Measurements from ENCODE around the gene SHC3. TPM values are rescaled to one million over a fixed set of nuclear protein-coding genes. Genes with fewer than 3 reads are reported as not detected.

SHC3 gene
- total RNA-seq, 1 experiment from 2014 or later = 1.7 TPM

DNA sequence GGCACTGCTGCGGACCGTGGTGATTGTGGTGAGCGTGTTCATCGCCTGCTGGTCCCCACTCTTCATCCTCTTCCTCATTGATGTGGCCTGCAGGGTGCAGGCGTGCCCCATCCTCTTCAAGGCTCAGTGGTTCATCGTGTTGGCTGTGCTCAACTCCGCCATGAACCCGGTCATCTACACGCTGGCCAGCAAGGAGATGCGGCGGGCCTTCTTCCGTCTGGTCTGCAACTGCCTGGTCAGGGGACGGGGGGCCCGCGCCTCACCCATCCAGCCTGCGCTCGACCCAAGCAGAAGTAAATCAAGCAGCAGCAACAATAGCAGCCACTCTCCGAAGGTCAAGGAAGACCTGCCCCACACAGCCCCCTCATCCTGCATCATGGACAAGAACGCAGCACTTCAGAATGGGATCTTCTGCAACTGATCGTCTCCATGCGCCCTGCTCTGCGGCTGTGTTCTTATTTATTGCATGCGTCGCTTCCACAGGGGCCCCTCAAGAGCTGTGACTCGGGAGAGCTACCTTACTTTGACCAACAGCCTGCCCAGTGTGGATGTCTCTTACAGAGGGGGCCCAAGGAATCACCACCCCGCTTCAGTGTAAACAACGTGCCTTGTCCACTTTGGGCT lies 176.6 kb downstream of the SHC3 start:
- DNase-seq (ENCODE audit: low read depth) = no peak

DNA sequence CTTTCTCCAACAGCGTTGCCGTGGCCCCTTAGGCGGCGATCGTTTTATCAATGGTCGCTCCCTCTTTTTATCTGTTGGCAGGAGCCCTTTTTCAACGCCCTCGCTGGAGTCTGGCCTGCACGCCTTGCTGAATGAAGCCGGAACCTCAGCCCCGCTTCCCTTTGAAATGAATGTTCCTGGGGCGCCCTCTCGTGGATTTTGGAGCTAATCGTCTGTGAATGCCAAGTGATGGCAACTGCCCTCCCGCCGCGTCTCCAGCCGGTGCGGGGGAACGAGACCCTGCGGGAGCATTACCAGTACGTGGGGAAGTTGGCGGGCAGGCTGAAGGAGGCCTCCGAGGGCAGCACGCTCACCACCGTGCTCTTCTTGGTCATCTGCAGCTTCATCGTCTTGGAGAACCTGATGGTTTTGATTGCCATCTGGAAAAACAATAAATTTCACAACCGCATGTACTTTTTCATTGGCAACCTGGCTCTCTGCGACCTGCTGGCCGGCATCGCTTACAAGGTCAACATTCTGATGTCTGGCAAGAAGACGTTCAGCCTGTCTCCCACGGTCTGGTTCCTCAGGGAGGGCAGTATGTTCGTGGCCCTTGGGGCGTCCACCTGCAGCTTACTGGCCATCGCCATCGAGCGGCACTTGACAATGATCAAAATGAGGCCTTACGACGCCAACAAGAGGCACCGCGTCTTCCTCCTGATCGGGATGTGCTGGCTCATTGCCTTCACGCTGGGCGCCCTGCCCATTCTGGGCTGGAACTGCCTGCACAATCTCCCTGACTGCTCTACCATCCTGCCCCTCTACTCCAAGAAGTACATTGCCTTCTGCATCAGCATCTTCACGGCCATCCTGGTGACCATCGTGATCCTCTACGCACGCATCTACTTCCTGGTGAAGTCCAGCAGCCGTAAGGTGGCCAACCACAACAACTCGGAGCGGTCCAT lies 177.4 kb downstream of the SHC3 start:
- peak; percentile 72 for DNase-seq (ENCODE audit: low read depth)

DNA sequence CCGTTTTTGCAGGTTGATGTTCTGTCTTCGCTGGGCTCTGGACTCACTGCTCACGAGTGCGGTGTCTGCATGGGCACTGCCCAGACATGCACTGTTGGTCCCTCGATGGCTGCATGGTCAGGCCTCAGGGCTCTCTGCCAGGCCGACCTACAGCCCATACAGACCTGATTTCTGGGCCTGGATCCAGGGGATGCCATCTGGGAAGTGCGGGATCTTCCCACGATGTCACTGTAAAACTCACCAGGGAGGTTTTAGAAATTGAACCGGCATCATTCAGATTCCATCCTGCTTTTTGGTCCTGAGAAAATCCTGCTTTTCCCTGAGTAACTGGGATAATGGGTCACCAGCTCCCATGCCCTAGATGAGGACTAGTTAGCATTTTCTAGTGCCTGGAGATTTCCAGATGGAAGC lies 178.2 kb downstream of the SHC3 start:
- DNase-seq (ENCODE audit: low read depth) = no peak

DNA sequence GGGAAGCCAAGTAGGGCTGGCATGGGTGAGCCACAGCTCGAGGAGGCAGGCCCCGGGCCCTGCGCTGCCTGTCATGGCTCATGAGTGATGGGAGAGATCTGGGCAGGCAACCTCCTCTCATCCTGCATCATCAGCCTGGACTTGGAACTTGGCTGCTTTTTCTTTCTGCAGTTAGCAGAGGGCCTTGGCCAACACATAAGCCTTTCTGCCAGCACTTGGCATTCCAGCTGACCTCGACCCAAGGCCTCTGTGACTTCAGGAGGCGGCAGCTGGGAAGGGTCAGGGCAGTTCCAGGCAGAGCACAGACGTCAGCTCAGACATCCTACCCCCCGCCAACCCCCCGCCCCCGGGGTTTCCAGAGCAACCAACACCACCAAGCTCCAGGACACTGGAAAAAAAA lies 179.7 kb downstream of the SHC3 start:
- peak; percentile 48 for DNase-seq (ENCODE audit: low read depth)

DNA sequence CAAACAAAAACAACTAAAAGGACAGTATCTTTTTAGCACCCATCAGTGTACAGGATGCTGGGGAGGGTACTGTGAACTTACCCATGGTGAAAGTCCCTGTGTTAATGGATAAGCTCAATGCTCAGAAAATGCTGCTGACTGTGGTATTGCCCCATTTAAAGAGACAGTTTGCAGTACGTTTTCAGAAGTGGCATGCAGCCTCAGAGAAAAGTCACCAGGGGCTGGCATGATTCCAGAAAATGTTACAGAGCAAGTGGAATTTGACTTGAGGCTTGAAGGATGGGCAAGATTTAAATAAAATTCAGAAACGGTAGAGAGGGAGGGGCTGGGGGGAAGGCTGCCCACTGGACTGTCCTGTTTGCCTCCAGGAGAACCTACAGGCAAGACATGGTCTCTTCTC lies 180.1 kb downstream of the SHC3 start:
- no peak for DNase-seq (ENCODE audit: low read depth)

DNA sequence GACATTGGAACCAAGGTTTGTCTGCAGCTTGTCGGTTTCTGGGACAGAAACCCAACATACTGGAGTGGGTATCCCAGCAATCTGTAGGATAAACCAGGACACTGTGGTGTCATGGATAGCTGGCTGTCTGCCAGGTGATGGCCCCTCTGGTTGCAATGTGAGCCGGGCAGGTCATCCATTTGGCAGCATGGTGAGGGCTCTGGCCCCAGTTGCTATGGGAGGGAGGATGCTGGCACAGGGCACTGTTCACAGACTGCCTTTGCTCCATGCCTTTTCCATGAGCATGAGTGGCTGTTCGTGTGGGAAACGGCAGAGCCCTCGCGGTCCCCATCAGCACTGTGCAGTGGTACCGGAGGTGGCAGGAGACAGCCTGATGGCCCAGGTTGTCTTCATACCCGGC lies 181.0 kb downstream of the SHC3 start:
- DNase-seq (ENCODE audit: low read depth) = no peak

DNA sequence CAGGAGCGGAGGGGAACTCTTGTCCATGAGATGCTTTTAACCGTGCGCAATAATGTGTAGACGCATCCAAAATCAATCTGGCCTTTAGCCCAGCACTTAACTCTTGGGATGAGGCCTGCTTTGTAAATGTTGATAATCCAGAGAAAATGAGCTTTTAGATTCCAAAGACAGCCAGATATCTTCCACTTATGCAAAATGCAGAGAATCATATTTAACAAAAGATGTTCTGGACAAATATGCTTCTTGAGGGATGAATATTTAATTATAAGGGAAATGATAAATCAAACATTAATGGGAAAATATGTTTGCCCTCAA lies 181.7 kb downstream of the SHC3 start:
- DNase-seq (ENCODE audit: low read depth) = no peak

DNA sequence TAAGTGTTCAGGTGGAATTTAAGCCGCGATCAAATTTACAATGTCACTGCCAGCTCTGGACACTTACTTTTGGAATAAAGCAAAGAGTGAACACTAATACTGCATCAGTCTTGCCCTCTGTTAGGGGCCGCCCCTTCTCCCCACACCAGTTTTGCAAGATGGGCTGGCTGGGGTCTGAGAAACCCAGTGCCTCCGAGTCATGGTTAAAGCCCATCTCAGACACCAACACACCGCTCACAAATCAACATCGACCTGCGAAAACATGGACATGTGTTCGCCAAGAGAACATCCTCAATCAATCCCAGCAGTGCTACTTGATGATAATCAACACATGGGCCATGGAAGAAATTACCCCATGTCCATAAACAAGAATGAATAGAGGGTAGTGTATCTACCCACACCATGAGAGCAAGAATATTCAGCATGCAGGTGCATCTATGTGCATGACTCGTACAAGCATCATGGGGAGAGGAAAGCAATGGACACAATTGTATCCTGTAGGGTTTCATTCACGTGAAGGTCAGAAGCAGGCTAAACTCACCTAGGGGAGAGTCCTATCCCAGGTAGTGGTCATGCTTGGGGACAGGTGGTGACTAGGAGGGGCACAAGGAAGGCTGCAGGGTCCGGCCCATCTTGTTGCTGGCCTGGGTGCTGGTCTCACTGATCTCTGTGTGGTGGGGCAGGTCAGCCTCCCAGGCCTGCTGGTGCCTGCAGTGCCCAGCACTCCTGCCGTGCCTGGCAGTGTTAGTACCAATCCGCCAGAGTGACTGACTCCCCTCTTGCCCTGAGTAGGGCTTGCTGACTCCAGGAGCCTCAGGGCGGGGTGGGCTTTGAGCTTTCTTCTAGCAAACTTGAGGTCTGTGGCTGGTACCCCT lies 182.3 kb downstream of the SHC3 start:
- no peak for DNase-seq (ENCODE audit: low read depth)

DNA sequence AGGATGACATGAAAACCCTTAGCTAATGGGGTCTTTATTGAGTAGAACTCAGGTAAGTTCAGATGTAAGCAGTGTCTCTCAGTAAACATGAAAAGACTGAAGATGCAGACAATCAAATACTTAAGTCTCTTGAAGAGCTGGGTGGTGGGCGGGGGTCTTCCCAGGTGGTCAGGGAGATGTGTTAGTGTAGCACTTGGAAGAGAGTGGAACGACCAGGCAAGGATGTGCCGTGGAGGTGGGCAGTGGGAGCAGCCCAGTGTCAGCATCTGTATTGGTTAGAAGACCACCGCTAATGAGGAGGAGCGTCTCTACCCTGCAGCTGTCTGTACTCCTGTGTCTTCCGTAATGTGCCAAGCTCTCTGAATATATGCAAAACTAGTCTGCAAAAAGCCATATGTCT lies 183.0 kb downstream of the SHC3 start:
- no peak for DNase-seq (ENCODE audit: low read depth)

DNA sequence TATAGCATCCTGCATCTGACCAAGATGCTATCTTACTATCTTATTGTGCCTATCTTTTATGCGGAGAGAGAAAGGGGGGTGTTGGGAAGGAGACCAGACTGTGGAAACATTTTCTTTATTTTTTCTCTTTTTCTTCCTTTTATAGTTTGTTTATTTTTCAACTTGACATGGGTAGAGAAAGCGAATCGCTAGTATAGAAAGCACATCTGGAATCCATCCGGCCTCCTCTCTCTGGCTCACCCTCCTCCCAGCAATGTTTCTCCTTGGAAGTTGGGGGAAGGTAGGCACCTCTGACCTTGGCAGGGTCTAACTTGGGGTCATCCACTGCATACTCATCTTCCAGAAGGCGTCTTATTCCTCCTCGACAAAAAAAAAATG lies 183.4 kb downstream of the SHC3 start:
- DNase-seq (ENCODE audit: low read depth) = no peak

DNA sequence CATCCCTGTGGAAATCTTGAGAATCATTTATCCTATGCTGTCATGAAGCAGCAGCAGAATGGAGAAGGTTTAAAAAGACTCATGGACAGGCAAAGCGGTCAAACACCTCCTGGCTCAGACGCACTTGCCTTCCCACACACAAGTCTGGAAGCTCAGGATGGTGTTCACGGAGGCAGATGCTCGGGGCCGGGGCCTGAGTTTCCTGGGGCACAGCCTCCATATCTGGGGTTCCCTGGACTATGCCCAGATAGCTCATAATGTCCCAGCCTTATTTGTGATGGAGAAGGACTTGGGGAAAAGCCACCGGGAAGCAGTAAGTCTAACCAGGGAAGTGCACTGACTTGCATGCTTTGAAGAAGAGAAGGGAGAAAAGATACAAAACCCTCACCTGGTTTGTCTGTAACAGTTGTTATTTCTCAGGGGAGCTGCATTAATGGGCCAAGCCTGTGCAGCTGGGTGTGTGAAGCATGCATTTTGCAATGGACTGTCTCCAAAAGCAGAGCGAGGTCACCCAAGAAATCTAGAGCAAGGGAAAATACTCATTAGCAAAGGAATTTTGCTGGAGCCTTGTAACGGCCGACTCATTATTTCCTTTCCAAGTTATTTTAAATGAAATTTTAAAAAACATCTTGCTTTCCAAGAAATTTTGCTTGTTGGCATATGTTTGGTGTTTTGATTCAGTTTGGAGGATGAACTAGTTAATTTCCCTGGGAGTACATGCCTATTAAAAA lies 184.0 kb downstream of the SHC3 start:
- DNase-seq (ENCODE audit: low read depth) = no peak

DNA sequence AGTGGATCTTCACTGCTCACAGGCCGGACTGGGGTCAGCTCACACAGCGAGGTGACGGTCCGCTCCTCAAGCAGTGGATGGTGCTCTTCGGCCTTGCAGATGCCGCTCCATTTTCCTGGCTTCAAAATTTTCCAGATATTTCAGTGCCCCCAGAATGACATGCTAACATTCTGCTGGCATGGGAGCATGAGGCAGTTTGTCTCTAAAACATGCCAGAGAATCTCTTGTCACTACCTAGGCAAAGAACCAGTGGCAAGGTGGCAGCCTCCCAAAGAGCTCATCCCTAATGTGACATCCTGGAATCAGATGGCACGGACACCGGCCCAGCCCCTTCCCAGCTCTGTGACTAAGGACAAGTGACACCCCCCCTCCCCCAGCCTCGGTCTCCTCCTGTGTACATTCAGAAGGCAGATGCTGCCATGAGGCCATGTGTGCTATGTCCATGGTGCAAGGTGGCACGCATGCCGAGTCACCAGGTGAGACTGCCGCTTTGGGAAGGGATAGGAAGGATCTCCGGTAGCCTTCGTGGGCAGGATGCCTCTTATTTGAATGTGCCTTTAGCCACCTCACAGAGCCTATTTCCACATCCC lies 184.7 kb downstream of the SHC3 start:
- no peak for DNase-seq (ENCODE audit: low read depth)

DNA sequence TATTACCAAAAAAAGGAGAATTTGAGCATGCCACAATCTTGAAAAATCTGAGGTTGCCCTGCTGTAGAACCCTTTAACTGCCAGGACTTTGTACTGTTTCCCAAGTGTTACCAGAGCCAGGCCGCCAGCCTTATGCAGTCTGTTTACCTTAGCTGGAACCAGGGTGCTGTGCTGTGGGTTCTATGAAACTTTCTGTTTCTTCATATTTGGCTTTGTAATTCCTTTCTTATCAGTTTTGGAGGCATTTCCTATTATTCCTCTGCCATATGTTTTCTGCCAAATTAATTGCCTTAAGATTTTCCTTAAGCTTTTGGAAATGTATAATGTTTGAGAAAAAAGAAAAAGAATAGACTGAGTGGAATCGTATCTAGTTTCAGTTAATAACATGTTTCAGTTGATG lies 185.3 kb downstream of the SHC3 start:
- DNase-seq (ENCODE audit: low read depth) = no peak

DNA sequence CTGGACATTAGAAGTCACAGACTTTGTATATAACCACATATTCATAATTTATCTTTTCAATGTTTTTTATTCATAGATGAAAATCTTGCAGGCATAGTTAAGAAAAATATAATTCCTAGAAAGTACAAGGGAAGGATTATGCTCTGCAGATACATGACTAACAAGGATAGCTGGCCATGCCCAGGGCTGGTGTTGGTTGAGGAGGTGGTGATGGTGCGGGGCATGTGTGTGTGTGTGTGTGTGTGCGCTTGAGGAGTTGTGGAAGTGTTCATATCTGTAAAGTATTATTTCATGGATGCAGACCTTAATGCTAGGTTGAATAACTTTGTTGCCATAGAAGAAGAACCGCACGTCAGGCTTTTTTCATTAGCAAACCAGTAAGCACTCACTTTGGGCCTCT lies 186.1 kb downstream of the SHC3 start:
- no peak for DNase-seq (ENCODE audit: low read depth)

DNA sequence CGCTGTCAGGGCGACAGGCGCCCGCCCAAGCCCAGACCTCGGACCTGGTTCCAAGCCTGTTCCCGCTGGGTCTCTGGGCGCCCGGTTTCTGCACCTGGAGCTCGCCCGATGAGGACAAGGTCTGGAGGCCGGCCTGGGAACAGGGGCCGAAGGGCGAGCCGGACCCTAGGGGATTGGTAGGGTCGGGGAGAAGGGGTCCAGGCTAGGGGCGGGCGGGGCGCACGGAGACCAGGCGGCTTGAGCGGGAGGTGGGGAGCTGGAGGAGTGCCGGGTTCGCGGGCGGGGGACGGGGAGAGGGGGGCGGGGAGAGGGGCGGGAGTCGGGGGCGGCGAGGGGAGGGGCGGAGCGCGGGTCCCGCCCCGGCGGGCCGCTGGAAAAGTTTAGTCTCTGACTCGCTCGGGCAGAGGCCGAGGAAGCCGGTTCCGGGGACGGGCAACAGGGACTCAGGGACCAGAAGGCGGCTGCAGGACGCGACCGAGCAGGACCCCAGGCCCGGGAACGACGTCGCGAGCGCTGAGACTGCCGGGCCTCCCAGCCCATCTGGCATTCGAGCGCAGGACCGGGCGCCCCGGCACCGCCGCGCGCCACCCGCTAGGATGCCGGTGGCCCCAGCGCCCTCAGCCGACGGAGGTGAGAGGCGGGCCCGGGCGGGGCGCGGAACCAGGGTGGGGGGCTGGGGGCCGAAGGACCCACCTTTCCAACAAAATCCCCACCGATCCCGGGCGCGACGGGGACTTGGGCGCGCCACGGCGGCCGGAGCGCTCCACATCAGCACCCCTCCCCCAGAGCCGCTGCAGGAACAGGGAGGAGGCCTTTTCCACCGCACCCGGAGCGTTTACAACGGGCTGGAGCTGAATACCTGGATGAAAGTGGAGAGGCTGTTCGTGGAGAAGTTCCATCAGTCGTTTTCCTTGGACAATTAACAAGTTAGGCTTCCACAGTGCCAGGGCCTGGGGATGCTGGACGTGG lies 187.3 kb downstream of the SHC3 start, which contains the start of gene S1PR3:
Gene S1PR3, plus strand, starts transcription at position 403 of the 969 bp plus-strand sequence. CDS start 9,733 bp downstream, outside the sequence.
- peak; percentile 51 for DNase-seq (ENCODE audit: low read depth)

DNA sequence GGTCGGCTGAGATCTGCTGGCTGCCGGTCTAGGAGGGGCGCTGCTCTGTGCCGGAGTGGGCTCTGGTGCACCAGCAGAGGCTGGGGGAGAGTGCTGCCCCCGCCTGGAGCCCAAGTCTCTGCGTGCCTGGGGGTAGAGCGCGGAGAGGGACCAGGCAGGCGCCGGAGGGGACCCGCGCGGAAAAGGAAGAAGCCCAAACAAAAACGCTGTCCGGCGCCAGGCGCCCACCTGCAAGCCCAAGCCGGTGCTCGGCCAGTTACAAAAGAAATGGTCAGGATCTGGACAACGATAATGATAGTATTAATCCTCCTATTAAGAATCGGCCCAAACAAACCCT lies 187.9 kb downstream of the SHC3 start:
- no peak for DNase-seq (ENCODE audit: low read depth)

DNA sequence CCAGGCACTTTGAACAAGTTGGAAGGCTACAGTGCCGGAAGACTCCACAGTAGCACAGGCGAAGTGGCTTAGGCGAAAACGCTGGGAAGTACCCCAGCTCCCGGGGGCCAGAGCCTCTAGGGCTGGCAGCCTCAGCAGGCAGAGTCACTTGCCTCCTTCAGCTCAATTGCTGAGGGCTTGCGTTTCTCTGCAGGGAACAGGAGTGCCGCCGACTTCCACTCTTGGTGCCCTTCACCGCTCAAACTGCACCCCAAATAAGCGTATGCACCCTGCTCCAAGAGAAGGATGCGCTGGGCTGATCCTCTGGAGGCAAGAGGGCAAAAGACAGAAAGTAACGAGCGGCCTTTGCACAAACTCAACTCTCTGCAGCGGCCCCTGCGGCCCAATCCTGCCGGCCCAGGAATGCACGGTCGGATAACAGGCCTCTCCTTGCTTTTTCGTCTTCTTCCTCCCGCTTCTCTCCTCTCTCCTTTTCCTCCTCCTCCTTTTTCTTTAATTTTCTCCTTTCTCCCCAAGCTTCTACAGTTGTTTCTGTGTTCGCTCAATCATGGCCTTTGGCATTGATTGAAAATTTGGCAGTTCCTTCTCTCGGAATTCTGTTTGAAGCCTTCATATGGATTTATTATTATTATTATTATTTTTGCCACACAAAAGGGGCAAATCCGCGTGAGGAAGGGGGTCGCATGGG lies 188.4 kb downstream of the SHC3 start:
- no peak for DNase-seq (ENCODE audit: low read depth)

DNA sequence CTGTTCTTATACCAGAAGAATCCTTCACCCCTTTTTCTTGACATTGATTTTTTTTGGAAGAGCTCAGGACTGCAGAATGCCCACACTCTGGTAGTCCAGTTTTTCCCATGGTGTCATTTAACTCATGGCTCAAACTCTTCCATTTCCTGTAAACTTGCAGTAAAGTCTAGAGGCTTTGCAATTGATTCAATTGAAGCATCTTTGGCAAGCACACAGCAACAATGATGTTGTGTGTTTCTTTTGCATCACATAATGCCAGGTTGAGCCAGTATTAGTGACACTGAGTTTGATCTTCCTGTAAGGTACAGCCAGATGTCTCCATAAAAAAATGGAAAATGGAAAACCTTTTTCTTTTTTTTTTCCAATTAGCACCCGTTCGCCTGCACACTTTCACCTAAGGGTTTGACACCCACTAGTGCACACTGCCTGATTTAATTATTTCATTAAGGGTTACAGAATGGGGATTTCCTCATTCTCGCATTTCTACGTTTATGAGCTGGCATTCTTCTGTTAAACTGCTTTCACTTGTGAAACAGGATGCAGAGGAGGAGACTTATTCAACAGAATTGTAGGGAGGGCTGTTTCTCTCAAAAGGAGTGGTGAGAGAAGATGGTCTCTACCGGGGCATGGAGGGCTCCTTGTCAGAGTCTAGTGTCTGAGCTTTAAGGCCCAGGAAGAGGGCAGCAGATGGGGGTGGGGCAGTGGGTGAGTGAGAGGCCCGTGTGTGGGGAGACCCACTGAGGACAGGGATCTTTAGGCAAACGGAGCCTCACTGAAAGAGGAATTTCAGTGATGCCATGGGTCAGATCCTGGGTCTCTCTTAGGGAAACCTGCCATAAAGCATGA lies 189.6 kb downstream of the SHC3 start:
- DNase-seq (ENCODE audit: low read depth) = peak; percentile 36

DNA sequence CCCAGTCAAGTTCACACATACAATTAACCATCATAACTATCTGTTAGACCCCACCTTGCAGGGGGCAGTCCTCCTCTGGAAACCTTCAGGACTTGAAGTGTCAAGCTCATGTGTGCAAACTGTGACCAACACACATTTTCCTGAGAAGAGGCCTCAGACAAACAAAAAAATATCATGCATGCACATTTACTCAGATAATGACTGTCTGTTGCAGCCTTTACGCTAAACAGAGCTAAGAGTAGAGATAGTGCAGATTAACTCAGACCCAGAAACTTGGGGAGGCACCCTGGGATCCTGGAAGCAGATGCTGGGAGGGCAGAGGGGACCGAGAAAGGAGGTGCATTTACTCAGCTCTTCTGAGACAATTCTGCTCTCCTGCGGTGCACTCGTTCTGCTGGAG lies 191.0 kb downstream of the SHC3 start:
- no peak for DNase-seq (ENCODE audit: low read depth)

Measured in RPMI7951 (cell line).